Loucy (cell line): ENCODE results near the gene GTF2E1.

Experiments used
- H2AFZ ChIP-seq: fragments of 200-600 bp; sonication (generic); 2 replicates; pipeline ENCODE4 v1.6.0; 2016; ENCODE audit warnings: antibody characterized with exemption, mild to moderate bottlenecking, low read length, moderate library complexity
- H3F3A ChIP-seq: fragments of 200-600 bp; 2 replicates; pipeline ENCODE4 v1.6.0; 2016; ENCODE audit warnings: antibody characterized with exemption, low read depth, mild to moderate bottlenecking
- H3K27me3 ChIP-seq: fragments of 200-600 bp; sonication (generic); 2 replicates; pipeline ENCODE4 v1.6.1; 2014; ENCODE audit warnings: low read length, mild to moderate bottlenecking; ENCODE audit not compliant: insufficient read depth, poor library complexity, severe bottlenecking
- H3K36me3 ChIP-seq: fragments of 200-600 bp; sonication (generic); 2 replicates; pipeline ENCODE4 v1.6.1; 2016; ENCODE audit warnings: low read length; ENCODE audit not compliant: insufficient read depth
- H3K4me1 ChIP-seq: fragments of 200-600 bp; sonication (generic); 2 replicates; pipeline ENCODE4 v1.5.1; 2014; ENCODE audit warnings: low read length, mild to moderate bottlenecking; ENCODE audit not compliant: insufficient read depth, poor library complexity, severe bottlenecking
- H3K4me2 ChIP-seq: fragments of 200-600 bp; sonication (generic); 2 replicates; pipeline ENCODE4 v1.6.0; 2014; ENCODE audit warnings: antibody characterized with exemption, low read length, low read depth, mild to moderate bottlenecking; ENCODE audit not compliant: poor library complexity, severe bottlenecking
- H3K4me3 ChIP-seq: fragments of 200-600 bp; sonication (generic); 2 replicates; pipeline ENCODE4 v1.5.1; 2014; ENCODE audit warnings: low read length, mild to moderate bottlenecking, mixed read lengths; ENCODE audit not compliant: poor library complexity, severe bottlenecking
- H3K79me2 ChIP-seq: fragments of 200-600 bp; sonication (generic); 2 replicates; pipeline ENCODE4 v1.6.1; 2014; ENCODE audit warnings: low read length; ENCODE audit not compliant: insufficient read depth
- H3K9ac ChIP-seq: fragments of 200-600 bp; sonication (generic); 2 replicates; pipeline ENCODE4 v1.6.0; 2014; ENCODE audit warnings: mild to moderate bottlenecking, low read depth, low read length, moderate library complexity; ENCODE audit not compliant: poor library complexity, severe bottlenecking
- H3K9me2 ChIP-seq: fragments of 200-600 bp; sonication (generic); replicated peaks from 2 replicates; pipeline ENCODE4 v1.6.1; 2016; ENCODE audit warnings: low read depth, low read length, mixed read lengths
- H3K9me3 ChIP-seq: fragments of 200-600 bp; sonication (generic); 2 replicates; pipeline ENCODE4 v1.6.1; 2014; ENCODE audit warnings: mild to moderate bottlenecking, antibody characterized with exemption, low read length, low read depth; ENCODE audit not compliant: insufficient read depth
- H4K20me1 ChIP-seq: fragments of 200-600 bp; sonication (generic); 2 replicates; pipeline ENCODE4 v1.6.0; 2014; ENCODE audit warnings: antibody characterized with exemption, low read length, mild to moderate bottlenecking; ENCODE audit not compliant: insufficient read depth, poor library complexity, severe bottlenecking
- EZH2phosphoT487 ChIP-seq: fragments of 200-600 bp; IDR thresholded peaks from 2 replicates; pipeline ENCODE4 v1.6.1; 2018; ENCODE audit warnings: antibody characterized with exemption, mild to moderate bottlenecking, moderate library complexity, borderline replicate concordance
- TF ChIP-seq, protein P1 (sequence below): fragments of 200-600 bp; sonication (generic); conservative IDR thresholded peaks from 2 replicates; pipeline ENCODE4 v1.5.1; 2014; ENCODE audit warnings: mild to moderate bottlenecking, antibody characterized with exemption, low read length

Gene GTF2E1

DNA sequence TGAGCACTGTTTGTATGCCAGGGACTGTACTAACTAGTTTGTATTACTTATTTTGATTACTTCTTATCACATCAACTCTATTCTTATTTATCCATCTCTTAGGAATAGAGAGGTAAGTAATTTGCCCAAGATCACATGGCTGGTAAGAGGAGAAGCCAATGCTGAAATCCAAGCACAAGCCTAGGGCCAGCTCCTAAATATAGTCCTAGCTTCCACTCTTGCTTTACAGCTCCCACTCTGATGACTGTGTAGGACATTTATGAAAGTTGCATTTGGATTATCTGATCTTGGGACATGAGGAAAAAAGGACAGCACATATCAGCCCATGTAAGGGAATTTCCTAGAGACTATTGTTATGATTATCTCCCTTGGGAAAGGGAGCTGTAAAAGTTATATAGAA is 58.1 kb downstream of the GTF2E1 start:
- H3K9ac ChIP-seq, result no peak overlapping the region
- H4K20me1 ChIP-seq, result no peaks in the 10 kb centered on the region
- H2AFZ ChIP-seq, result no peak overlapping the region
- H3K79me2 ChIP-seq, result no peaks in the 10 kb centered on the region
- TF ChIP-seq, protein P1, sequence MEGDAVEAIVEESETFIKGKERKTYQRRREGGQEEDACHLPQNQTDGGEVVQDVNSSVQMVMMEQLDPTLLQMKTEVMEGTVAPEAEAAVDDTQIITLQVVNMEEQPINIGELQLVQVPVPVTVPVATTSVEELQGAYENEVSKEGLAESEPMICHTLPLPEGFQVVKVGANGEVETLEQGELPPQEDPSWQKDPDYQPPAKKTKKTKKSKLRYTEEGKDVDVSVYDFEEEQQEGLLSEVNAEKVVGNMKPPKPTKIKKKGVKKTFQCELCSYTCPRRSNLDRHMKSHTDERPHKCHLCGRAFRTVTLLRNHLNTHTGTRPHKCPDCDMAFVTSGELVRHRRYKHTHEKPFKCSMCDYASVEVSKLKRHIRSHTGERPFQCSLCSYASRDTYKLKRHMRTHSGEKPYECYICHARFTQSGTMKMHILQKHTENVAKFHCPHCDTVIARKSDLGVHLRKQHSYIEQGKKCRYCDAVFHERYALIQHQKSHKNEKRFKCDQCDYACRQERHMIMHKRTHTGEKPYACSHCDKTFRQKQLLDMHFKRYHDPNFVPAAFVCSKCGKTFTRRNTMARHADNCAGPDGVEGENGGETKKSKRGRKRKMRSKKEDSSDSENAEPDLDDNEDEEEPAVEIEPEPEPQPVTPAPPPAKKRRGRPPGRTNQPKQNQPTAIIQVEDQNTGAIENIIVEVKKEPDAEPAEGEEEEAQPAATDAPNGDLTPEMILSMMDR, result no peak
- no peak for TF ChIP-seq EZH2phosphoT487
- H3K27me3 ChIP-seq, result no peaks in the 10 kb centered on the region
- no peaks in the 10 kb centered on the region for H3K9me3 ChIP-seq
- H3F3A ChIP-seq, result no peaks in the 10 kb centered on the region
- H3K9me2 ChIP-seq, result no peaks in the 10 kb centered on the region
- H3K36me3 ChIP-seq, result no peaks in the 10 kb centered on the region
- no peaks in the 10 kb centered on the region for H3K4me1 ChIP-seq
- no peak overlapping the region for H3K4me3 ChIP-seq
- H3K4me2 ChIP-seq, result no peak overlapping the region

DNA sequence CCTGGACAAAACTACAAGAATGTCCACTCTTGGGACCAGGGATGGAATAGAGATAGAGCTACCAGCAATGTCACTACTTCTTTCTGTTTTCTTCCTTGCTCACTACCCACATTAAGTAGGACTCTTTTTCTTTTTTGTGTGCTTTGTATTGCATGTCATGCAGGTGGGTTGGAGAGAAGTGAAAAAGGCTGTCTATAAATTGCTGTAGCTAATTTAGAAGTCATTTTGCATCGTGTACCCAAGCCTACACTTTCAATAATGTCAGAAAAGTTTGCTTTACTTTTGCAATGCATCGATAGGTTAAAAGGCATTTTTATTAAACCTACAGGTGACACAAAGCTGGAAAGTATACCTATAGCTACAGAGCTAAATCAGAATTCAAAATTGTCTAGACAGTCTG is 58.9 kb downstream of the GTF2E1 start:
- H3K9me2 ChIP-seq, result no peaks in the 10 kb centered on the region
- H3K36me3 ChIP-seq, result no peaks in the 10 kb centered on the region
- no peaks in the 10 kb centered on the region for H4K20me1 ChIP-seq
- no peaks in the 10 kb centered on the region for H3K27me3 ChIP-seq
- no peak overlapping the region for H3K4me3 ChIP-seq
- no peaks in the 10 kb centered on the region for H3K4me1 ChIP-seq
- H2AFZ ChIP-seq, result no peak overlapping the region
- TF ChIP-seq, protein P1, result no peak
- no peaks in the 10 kb centered on the region for H3K79me2 ChIP-seq
- no peaks in the 10 kb centered on the region for H3K9me3 ChIP-seq
- H3F3A ChIP-seq, result no peaks in the 10 kb centered on the region
- no peak overlapping the region for H3K9ac ChIP-seq
- no peak overlapping the region for H3K4me2 ChIP-seq

DNA sequence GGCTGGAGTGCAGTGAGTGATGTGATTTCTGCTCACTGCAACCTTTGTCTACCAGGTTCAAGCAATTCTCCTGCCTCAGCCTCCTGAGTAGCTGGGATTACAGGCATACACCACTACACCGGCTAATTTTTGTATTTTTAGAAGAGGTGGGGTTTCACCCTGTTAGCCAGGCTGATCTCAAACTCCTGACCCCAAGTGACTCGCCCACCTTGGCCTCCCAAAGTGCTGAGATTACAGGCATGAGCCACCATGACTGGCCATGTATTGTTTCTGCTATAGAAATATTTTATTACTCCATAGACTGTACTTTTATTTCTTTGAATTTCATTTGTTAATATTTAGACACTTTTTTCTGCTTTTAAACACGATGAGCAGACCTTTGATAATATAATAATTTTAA is 60.4 kb downstream of the GTF2E1 start:
- no peaks in the 10 kb centered on the region for H3F3A ChIP-seq
- no peak overlapping the region for H2AFZ ChIP-seq
- H3K4me1 ChIP-seq, result no peaks in the 10 kb centered on the region

More for the DNA sequence above, 60.4 kb downstream of the GTF2E1 start:
- no peaks in the 10 kb centered on the region for H3K9me2 ChIP-seq
- TF ChIP-seq, protein P1, result no peak
- TF ChIP-seq EZH2phosphoT487, result no peak
- H3K79me2 ChIP-seq, result no peaks in the 10 kb centered on the region
- no peaks in the 10 kb centered on the region for H3K36me3 ChIP-seq
- H3K9me3 ChIP-seq, result no peaks in the 10 kb centered on the region
- no peak overlapping the region for H3K9ac ChIP-seq
- H3K27me3 ChIP-seq, result no peaks in the 10 kb centered on the region
- no peak overlapping the region for H3K4me2 ChIP-seq
- H3K4me3 ChIP-seq, result no peak overlapping the region
- no peaks in the 10 kb centered on the region for H4K20me1 ChIP-seq
